ENCODE data around the gene ARHGAP28. TPM values are rescaled to one million over a fixed set of nuclear protein-coding genes. Genes with fewer than 3 reads are reported as not detected.

The ARHGAP28 gene
- total RNA-seq, 1 experiment from 2014 or later, result 9.2 TPM

DNA sequence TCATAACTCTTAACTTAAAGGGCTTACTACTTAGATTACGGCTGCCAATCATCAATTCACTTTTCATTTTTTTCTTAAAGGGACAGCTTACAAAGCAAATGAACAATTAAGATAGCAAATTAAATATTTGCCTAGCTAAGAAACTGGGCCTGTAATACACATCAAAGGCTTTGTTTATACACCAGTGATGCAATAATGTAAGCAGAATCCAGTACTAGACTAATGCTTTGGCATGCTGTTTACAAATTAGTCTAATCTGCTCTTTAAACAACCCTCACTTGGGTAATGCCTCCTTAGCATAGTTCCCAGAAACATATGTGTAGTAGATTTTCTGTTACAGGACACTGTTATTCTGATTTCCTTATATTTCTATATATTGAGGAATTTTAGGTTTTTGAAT lies 105.8 kb downstream of the ARHGAP28 start:
- H3K9me3 Mint-ChIP-seq, result no peaks in the 10 kb centered on the region

More for the DNA sequence above, 105.8 kb downstream of the ARHGAP28 start:
- Histone ChIP-seq H3K23me2 (ENCODE audit: insufficient read length, low read depth, low read length, poor library complexity, severe bottlenecking) (no peaks in the 10 kb centered on the region), H3K79me1 (ENCODE audit: insufficient read depth, low read depth, low read length, poor library complexity, severe bottlenecking) (no peaks in the 10 kb centered on the region), H3K23ac (ENCODE audit: insufficient read length, low read depth, low read length) (no peak overlapping the region), H3K79me2 (ENCODE audit: insufficient read depth, low read length) (no peaks in the 10 kb centered on the region), H3K4ac (ENCODE audit: low read depth, low read length) (no peak overlapping the region), H4K8ac (replicated peaks; ENCODE audit: insufficient read length, low read depth, low read length) (no peak overlapping the region), H2BK12ac (ENCODE audit: insufficient read length, low read depth, low read length) (no peak overlapping the region), H2BK120ac (ENCODE audit: low read depth, low read length, poor library complexity, severe bottlenecking) (no peak overlapping the region), H4K91ac (ENCODE audit: insufficient read length, low read depth, low read length) (no peak overlapping the region), H3K9ac (ENCODE audit: extremely low read depth, insufficient read length, low read length) (no peak overlapping the region), H2BK15ac (ENCODE audit: low read depth, low read length) (no peak overlapping the region), H2AK5ac (ENCODE audit: insufficient read length, low read length) (no peak overlapping the region), H3K9me3 (ENCODE audit: control insufficient read depth, low read depth, low read length) (no peaks in the 10 kb centered on the region), H3K56ac (ENCODE audit: insufficient read length, low read depth, low read length) (no peak overlapping the region), H3K27ac (ENCODE audit: insufficient read length, low read depth, low read length) (no peak overlapping the region), H3K14ac (ENCODE audit: insufficient read depth, low read length) (no peak overlapping the region), H3K4me1 (ENCODE audit: insufficient read depth, low read length) (no peaks in the 10 kb centered on the region), H3K27me3 (ENCODE audit: insufficient read depth, low read length) (no peaks in the 10 kb centered on the region), H4K20me1 (ENCODE audit: control insufficient read depth, insufficient read depth, insufficient read length) (no peaks in the 10 kb centered on the region), H3K18ac (ENCODE audit: insufficient read length, low read depth, low read length) (no peak overlapping the region), H3K4me2 (ENCODE audit: insufficient read depth, insufficient read length, low read length) (no peak overlapping the region), H2BK20ac (ENCODE audit: low read depth, low read length, poor library complexity, severe bottlenecking) (no peak overlapping the region), H4K5ac (ENCODE audit: insufficient read length, low read depth, low read length) (no peak overlapping the region), H2AFZ (ENCODE audit: low read length) (no peak overlapping the region), H3T11ph (ENCODE audit: low read length) (no peak overlapping the region), H2BK5ac (ENCODE audit: insufficient read length, low read length) (no peak overlapping the region)
- H3K27ac Mint-ChIP-seq, result no peak overlapping the region
- H3K27me3 Mint-ChIP-seq (ENCODE audit: low read depth), result no peaks in the 10 kb centered on the region
- no peak for DNase-seq
- no peaks in the 10 kb centered on the region for H3K4me1 Mint-ChIP-seq
- H3K4me3 Mint-ChIP-seq, result no peak overlapping the region
- peaks cover 0 to 1% (median 1%) of the 10 kb centered on the region in 3 experiments; a peak in 4 of 7 replicates for H3K36me3 Mint-ChIP-seq (ENCODE audit: insufficient read depth in 1 of 3, low read depth in 3 of 3)
- WGBS (ENCODE audit: extremely low coverage, insufficient read length, low lambda C conversion rate), result no CpG with 5 or more reads among the region's 1 CpG
- no peak for TF ChIP-seq CTCF (conservative IDR thresholded peaks at IDR 0.05)
